GM18499 (cell line): ENCODE data around the gene VCAM1.
"Not testable (repeated sequence)": the region's sequence is repeated elsewhere in the genome, so short reads cannot be mapped to it uniquely, and the experiment has no call there.

Source experiments
- ATAC-seq: cut with Tn5 transposase; IDR thresholded peaks from one replicate; pipeline ENCODE4 v1.9.1; 2021; ENCODE audit warnings: moderate number of reproducible peaks; ENCODE audit not compliant: insufficient read depth, unreplicated experiment

The VCAM1 gene

DNA sequence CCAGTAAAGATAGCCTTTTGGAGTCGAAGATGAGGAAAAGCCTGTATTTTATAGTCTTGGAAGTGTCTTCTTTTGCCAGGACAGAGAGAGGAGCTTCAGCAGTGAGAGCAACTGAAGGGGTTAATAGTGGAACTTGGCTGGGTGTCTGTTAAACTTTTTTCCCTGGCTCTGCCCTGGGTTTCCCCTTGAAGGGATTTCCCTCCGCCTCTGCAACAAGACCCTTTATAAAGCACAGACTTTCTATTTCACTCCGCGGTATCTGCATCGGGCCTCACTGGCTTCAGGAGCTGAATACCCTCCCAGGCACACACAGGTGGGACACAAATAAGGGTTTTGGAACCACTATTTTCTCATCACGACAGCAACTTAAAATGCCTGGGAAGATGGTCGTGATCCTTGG lies at the start of gene VCAM1:
VCAM1 (plus strand) TSS at position 253 of the 400 bp plus-strand sequence; CDS start at position 372, 119 bp downstream.
- no peak for ATAC-seq

- no peak for ATAC-seq
These were observed 49.5 kb upstream of the VCAM1 start for GRCh38 chr1:100670083-100670482.

DNA sequence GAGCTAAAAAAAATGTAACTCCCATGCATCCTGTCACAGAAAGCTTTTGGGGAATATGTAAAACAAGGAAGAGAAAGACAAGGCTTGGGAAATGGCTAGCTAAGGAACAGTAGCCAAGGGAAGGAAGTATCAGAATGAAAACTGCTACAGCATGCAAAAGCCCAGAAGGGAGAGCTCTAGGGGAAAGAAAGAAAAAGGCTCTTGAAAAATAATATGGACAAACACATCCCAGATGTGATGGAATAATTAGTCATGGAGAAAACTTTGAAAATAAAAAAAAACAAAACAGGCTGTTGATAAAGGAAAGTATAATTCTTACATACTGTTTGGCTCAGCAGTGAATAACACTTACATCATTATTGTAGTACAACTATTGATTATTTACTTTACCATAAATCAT lies 47.9 kb upstream of the VCAM1 start:
- ATAC-seq, result no peak

DNA sequence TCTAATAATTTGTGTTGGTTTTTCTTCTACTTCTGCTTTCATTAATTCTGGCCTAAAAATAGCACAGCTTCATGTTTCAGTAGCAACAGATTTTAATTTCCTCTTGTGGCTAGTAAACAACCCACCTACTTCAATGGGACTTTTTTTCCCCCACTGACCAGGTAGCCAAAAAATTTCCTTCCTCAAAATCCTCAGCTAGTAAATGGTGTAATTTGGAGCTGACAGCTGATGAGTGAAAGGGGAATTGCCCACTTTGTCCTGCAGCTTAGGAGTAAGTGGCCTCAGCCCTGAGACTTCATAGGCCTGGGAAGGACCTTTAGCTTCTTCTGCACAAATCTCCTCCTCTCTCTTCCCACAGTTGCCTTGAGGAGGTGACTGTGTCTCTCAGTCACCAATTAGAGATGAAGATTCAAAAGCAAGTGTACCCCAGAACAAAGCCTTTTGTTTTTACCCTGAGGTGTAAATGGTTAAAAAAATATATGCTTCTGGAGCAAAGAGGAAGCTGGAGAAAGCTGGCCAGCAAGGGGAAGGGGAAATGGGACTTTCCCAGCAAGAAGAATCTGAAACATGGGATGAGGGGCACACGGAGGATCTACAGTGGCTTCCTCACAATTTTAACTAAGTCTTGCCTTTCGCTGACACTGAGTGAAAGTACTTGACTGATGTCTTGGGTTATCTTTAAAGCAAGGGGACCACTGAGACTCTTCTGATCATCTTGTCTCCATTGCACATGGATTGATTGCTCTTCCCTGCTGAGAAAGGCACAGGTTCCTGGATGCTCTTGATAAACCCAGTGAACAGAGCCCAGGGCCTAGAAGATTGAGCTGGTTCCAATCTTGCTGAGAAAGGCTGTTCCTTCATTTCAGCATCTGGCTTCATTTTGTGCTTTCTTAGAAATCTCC lies 35.8 kb upstream of the VCAM1 start:
- ATAC-seq, result no peak

- ATAC-seq, result no peak
These were observed 19.8 kb upstream of the VCAM1 start for GRCh38 chr1:100699744-100700143.

DNA sequence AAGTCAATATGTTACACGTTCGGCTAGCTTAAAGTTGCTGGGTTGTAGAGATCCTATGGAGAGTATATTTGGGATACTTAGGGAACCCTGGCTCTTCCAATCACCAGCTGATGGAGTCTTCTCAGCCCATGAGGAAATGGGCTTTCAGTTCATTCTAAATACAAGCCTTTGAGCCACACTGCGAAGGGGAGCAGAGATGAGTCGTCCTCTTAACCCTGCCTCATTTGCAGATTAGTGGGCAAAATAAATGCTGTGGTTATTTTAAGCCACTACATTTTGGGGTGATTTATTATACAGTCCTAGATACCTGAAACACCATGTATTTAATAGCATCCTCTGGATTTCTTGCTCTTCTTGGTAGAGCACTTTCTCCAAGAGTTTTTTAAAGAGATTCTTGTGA lies 19.0 kb upstream of the VCAM1 start:
- ATAC-seq, result no peak

DNA sequence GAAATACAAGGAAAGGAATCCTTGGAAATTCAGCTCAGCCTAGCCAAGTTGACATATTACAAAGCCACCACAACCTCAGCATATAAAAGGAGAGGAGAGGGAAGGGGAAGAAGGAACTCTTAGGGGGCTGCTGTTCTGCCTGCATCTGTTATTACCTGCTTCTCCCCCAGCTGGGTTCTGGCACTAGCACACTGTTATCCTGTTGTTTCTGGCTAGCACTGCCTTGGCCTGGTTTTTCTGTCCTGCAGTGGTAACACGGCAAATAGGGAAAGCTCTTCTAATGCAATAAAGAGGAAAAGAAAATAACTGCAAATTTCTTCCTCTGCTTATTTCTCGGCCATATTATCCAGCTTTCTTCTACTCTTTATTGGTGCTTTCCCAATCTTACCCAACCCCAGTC lies 16.5 kb upstream of the VCAM1 start:
- ATAC-seq, result no peak

DNA sequence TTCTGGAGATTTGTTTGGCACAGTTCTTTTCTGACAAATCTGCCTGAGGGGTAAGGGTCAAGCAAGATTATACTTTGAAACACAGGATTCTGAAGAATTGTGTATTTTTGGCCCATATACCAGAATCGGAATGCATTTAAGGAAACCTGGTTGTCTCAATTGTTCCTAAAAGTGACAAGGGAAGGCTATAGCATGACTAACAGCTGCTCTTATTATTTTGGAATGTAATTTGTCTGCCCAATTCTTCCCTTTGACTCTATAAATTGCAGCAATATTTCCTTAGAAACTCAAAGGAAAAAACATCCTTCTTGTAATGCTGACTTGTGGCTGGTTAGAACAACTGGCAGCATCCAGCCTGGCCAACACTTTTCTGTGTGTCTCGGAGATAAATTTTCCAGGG lies 15.8 kb upstream of the VCAM1 start:
- ATAC-seq, result no peak

DNA sequence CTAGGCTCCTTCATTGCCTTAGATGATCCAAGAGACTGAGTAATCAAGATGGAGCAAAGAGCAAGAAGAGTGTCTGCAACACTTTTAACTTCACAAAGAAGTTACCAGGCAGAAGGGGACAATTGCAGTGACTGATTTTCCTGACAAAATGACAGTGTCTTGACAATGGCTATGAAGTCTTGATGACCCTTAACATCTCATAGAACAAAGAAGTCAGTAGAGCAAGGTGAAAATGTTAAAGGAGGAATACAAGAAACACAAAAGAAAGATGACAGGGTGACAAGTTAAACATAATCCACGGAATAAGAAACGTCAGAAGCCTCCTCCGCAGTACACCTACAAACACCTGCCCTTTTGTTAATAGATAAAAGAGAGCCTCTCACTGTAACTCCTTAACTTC lies 15.1 kb upstream of the VCAM1 start:
- ATAC-seq, result no peak

- no peak for ATAC-seq
These were observed 13.2 kb upstream of the VCAM1 start for GRCh38 chr1:100706296-100706695.

GRCh38 chr1:100706856-100707255 lies 12.7 kb upstream of the VCAM1 start:
- ATAC-seq, result no peak

DNA sequence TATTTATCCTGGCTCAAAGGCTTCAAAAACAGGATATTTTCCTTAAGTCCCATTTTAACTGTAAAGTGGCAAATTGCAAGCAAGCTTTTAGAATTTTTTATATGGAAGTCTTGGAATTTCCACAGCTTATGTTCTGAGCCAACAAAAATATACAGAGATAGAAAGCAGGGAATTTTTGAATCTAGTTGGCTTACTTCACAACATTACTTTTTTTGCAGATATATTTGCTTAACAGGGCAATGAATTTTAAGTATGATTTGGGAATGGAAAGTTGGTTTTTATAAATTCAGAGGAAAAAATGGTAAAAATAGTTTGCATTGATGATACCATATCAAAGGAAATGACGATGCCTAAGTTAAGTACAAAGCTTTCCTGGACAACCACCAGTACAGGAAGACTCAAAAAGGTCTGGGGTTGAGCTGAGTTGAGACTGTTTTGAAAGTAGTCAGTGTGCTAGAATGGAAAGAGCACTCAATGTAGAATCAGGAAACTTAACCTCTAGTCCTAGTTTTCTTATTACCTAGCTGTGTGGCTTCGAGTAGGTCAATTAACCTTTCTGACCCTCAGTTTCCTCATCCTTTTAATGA lies 11.0 kb upstream of the VCAM1 start:
- ATAC-seq, result no peak

GRCh38 chr1:100710906-100711682 lies 8.4 kb upstream of the VCAM1 start:
- no peak for ATAC-seq

DNA sequence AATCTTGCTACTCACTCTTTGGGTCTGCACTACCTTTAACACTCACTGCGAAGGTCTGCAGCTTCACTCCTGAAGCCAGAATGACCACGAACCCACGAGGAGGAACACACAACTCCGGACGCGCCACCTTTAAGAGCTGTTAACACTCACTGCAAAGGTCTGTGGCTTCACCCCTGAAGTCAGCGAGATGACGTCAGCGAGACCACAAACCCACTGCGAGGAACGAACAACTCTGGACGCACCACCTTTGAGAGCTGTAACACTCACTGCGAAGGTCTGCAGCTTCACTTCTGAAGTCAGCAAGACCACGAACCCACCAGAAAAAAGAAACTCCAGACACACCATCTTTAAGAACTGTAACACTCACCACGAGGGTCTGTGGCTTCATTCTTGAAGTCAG lies 6.5 kb upstream of the VCAM1 start:
- ATAC-seq, result not testable (repeated sequence)

- no peak for ATAC-seq
These were observed 5.9 kb upstream of the VCAM1 start for GRCh38 chr1:100713626-100714025.

DNA sequence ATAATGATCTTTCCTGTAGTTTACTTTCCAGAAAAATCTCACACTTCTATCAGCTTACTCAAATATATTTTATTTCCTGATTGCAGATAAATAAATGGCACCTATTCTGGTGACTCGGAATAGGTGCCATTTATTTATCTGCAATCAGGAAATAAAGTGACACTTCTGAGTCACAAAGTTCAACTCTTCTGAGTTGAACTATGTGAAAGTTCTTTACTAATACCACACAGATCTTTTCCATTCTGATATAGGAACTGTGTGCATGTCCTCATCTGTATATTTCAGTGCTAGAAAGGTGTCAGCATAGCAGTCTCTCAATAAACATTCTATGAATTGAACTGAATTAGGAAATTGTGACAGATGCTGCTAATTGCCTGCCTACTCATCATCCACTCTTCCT lies 4.9 kb upstream of the VCAM1 start:
- no peak for ATAC-seq

DNA sequence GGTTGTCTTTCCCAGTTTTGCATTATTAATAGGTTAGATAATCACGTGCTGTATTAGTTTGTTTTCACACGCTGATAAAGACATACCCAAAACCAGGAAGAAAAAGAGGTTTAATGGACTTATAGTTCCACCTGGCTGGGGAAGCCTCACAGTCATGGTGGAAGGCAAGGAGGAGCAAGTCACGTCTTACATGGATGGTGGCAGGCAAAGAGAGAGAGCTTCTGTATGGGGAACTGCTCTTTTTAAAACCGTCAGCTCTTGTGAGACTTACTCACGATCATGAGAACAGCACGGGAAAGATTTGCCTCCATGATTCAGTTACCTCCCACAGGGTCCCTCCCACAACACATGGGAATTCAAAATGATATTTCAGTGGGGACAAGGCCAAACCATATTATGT lies 2.3 kb upstream of the VCAM1 start:
- ATAC-seq, result no peak

- no peak for ATAC-seq
These were observed 961 bp upstream of the VCAM1 start for GRCh38 chr1:100718581-100718980.

DNA sequence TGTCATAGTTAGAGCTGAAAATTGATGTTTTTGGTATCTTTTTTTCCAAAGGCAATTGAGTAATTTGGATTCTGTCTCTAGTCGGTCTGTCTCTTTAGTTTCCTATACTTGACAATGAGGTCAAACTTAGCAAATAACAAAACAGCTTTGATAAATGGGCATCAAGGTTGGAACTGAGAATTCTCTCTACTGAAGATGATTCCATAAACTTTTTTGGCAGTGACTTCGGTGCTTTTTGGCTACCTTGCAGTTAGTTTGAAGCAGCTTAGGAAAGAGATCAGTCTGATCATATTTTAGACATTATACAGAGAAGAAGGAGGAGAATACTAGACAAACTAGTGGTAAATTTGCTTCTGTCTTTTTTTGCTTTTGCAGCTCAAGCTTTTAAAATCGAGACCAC lies 559 bp downstream of the VCAM1 start:
- ATAC-seq, result no peak

- no peak for ATAC-seq
These were observed 1.2 kb downstream of the VCAM1 start for GRCh38 chr1:100720751-100721150.

DNA sequence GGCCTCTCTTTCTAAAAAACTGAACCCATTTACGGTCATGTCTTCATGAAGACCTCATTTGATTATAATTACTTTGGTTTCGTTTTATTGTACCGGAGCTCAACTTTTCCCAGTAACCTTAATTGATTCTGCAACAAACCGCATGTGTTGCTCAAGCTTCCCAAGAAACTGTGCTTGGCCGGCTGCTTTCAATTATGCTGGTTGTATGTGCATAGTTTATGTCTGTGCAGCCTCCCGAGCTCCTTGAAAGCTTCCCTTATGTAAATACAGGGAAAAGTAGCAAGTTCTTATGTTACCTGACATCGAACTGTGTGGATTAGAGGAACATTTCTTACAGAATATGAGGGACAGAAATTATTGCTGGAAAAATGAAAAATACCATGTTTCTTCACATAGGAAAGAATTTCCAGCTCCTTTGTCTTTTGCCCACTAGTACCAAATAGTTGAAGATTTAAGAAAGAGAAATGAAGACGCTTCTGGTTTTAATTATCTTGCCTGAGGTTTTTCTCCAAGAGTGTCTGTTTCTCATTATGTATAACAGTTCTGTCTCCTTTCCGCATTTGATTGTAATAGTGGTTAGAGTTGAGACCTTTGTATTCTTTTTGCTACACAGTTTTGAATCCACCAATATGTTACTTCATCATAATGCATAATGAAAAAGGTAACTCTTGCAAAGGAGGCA lies 2.1 kb downstream of the VCAM1 start:
- ATAC-seq, result no peak
